ENCODE results near the gene RBM20.
A peak's percentile ranks its signal among the peaks of the same experiment; 100 is the strongest.

RBM20 gene

GRCh38 chr10:110872984-110873923 lies 229.1 kb downstream of the RBM20 start:
- TF ChIP-seq CTCF (IDR thresholded peaks at IDR 0.05; ENCODE audit: low read depth, low read length): no peak
- in situ Hi-C loops (cut with HindIII; ENCODE audit: low sequenced_read_pairs): no loop called here
- DNase-seq (ENCODE audit: low read depth, low spot score): no peak
- peak overlapping the region; percentile 78 for H3K4me3 ChIP-seq (ENCODE audit: low read depth, low read length)

DNA sequence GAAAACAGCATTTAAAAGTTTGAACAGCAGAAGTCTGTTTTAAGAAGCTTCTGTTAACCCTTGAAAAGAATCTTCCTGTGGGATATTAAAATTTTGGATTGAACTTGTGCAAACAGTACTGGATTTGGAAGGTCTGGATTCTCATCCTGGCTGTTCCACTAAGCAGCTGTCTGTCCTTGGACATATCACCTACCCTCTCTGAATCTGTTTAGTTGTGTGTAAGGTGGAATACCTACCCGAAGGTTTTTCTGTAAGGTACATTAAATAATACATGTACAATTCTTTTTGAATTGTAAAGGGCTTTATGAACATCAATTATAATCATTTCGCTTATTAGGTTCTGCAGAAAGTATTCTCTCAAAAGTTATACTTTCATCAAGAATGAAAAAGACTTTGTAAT lies 229.8 kb downstream of the RBM20 start:
- TF ChIP-seq CTCF (IDR thresholded peaks at IDR 0.05; ENCODE audit: low read depth, low read length): no peak
- peak overlapping the region; percentile 78 for H3K4me3 ChIP-seq (ENCODE audit: low read depth, low read length)

DNA sequence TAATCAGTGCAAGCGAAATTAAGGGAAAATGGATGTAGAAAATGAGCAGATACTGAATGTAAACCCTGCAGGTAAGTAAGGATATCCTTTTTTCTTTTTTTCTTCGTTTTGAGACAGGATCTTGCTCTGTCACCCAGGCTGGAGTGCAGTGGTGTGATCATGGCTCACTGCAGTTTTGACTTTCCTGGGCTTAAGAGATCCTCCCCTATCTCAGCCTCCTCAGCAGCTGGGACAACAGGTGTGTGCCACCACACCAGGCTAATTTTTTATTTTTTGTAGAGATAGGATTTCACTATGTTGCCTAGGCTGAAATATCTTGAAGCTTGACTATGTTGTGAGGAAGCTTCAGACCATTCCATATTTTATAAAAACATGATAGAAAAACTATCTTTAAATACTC lies 231.9 kb downstream of the RBM20 start:
- no peak overlapping the region for H3K4me3 ChIP-seq (ENCODE audit: low read depth, low read length)
- no peak for DNase-seq (ENCODE audit: low read depth, low spot score)
- in situ Hi-C loops (cut with HindIII; ENCODE audit: low sequenced_read_pairs): no loop called here
- no peak for TF ChIP-seq CTCF (IDR thresholded peaks at IDR 0.05; ENCODE audit: low read depth, low read length)

More for the DNA sequence above, 229.8 kb downstream of the RBM20 start:
- in situ Hi-C loops (cut with HindIII; ENCODE audit: low sequenced_read_pairs): no loop called here
- no peak for DNase-seq (ENCODE audit: low read depth, low spot score)

DNA sequence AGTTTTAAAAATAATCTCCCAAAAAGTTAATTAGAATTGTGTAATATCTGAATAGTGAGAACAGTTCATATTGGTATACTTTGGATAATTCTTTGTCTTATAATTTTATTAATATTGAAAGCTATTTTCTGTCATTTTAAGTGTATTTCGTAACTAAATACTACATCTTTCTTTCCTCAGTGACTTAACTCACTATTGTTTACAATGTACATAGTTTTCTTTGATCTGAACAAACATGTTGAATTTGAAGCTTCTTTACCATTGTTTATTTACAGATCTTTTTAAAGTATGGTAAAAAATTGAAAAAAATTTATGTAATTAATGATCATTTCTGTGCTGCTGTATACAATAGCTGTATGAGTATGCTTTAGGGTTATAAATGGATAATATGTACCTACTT lies 232.7 kb downstream of the RBM20 start:
- in situ Hi-C loops (cut with HindIII; ENCODE audit: low sequenced_read_pairs): no loop called here
- TF ChIP-seq CTCF (IDR thresholded peaks at IDR 0.05; ENCODE audit: low read depth, low read length): no peak
- H3K4me3 ChIP-seq (ENCODE audit: low read depth, low read length): no peak overlapping the region
- no peak for DNase-seq (ENCODE audit: low read depth, low spot score)

- H3K4me3 ChIP-seq (ENCODE audit: low read depth, low read length): no peak overlapping the region
- DNase-seq (ENCODE audit: low read depth, low spot score): no peak
- no peak for TF ChIP-seq CTCF (IDR thresholded peaks at IDR 0.05; ENCODE audit: low read depth, low read length)
- in situ Hi-C loops (cut with HindIII; ENCODE audit: low sequenced_read_pairs): no loop called here
These were observed 235.9 kb downstream of the RBM20 start for GRCh38 chr10:110880012-110880411.

GRCh38 chr10:110881247-110881646 lies 237.1 kb downstream of the RBM20 start:
- no peak overlapping the region for H3K4me3 ChIP-seq (ENCODE audit: low read depth, low read length)
- no peak for TF ChIP-seq CTCF (IDR thresholded peaks at IDR 0.05; ENCODE audit: low read depth, low read length)
- in situ Hi-C loops (cut with HindIII; ENCODE audit: low sequenced_read_pairs): no loop called here
- no peak for DNase-seq (ENCODE audit: low read depth, low spot score)
